GM13976 (cell line): ENCODE data around the gene PLCB1.

ENCODE experiments used
- DNase-seq: peaks from one replicate; pipeline ENCODE4 v3.0.0; 2012; ENCODE audit warnings: low spot score
- in situ Hi-C: fragments of 300-500 bp; cut with MboI; formaldehyde crosslinking; loops from one replicate; pipeline ENCODE4 v1.12.0; 2022; ENCODE audit warnings: low sequenced_read_pairs, mixed read lengths, inconsistent platforms; ENCODE audit not compliant: unreplicated experiment
- TF ChIP-seq, protein P1 (sequence below): IDR thresholded peaks from 2 replicates; pipeline ENCODE4 v1.5.1; 2012; ENCODE audit warnings: borderline replicate concordance, mild to moderate bottlenecking; ENCODE audit not compliant: insufficient read depth; ENCODE audit errors: extremely low read depth, missing control alignments, control extremely low read depth

PLCB1 gene

DNA sequence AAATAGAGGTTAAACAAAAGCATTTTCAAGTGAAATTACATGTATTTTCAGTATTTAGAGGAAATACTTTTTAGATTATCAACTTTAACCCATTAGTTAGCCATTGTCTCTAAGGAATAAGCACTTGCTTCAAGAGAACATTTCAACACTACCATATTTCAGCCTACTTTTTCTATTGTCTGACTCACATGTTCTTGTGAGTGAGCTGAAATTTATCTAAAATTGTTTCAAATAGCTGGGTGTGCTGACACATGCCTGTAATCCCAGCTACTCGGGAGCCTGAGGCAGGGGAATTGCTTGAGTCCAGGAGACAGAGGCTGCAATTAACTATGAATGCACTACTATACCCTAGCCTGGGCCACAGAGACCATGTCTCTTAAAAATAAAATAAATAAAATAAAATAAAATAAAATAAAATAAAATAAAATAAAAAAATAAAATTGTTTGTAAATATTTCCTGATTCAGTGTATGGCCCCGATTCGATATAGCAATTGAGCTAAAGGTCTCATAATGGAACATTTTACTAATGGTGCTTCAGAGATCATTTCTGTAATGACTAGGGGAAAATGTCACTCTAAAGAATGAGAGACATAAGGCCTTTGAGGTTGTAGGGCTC is 612.3 kb downstream of the PLCB1 start:
- no peak for DNase-seq
- in situ Hi-C loops, result no loop called here
- TF ChIP-seq, protein P1, sequence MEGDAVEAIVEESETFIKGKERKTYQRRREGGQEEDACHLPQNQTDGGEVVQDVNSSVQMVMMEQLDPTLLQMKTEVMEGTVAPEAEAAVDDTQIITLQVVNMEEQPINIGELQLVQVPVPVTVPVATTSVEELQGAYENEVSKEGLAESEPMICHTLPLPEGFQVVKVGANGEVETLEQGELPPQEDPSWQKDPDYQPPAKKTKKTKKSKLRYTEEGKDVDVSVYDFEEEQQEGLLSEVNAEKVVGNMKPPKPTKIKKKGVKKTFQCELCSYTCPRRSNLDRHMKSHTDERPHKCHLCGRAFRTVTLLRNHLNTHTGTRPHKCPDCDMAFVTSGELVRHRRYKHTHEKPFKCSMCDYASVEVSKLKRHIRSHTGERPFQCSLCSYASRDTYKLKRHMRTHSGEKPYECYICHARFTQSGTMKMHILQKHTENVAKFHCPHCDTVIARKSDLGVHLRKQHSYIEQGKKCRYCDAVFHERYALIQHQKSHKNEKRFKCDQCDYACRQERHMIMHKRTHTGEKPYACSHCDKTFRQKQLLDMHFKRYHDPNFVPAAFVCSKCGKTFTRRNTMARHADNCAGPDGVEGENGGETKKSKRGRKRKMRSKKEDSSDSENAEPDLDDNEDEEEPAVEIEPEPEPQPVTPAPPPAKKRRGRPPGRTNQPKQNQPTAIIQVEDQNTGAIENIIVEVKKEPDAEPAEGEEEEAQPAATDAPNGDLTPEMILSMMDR, result no peak

DNA sequence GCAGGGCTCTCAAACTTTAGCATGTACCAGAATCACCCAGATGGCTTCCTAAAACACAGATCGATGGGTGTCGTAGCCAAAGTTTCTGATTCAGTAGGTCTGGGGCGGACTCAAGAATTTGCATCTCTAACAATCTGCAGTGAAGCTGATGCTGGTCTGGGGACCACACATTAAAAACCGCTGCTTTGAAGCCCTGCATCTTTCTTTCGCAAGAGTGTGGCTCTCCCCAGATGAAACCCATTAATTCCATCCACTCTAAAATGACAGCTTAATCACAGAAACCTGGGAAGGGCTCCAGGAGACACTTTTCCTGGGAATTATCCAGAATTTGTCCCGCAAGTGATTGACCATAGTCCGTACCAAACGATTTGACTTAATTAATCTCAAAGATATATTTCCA is 617.0 kb downstream of the PLCB1 start:
- no peak for DNase-seq
- TF ChIP-seq, protein P1, result no peak
- in situ Hi-C loops, result no loop called here

DNA sequence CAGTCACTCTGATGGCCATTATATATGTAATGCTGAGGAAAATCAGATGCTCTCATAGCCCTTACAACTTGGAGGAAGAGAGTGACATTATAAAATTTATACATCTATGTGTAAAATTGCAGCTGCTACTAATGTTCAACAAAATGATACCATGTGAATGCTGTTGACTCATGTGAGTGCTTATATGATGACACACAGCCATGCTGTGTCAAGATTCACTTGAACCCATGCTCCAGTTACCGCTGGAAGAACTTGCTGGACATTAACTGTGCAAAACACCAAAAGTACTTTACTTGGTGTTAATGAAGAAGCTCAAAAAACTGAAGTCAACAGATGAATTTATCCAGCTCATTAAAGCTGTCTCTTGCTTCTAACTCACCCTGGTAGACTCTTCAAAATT is 617.9 kb downstream of the PLCB1 start:
- TF ChIP-seq, protein P1, result no peak
- in situ Hi-C loops, result no loop called here

DNA sequence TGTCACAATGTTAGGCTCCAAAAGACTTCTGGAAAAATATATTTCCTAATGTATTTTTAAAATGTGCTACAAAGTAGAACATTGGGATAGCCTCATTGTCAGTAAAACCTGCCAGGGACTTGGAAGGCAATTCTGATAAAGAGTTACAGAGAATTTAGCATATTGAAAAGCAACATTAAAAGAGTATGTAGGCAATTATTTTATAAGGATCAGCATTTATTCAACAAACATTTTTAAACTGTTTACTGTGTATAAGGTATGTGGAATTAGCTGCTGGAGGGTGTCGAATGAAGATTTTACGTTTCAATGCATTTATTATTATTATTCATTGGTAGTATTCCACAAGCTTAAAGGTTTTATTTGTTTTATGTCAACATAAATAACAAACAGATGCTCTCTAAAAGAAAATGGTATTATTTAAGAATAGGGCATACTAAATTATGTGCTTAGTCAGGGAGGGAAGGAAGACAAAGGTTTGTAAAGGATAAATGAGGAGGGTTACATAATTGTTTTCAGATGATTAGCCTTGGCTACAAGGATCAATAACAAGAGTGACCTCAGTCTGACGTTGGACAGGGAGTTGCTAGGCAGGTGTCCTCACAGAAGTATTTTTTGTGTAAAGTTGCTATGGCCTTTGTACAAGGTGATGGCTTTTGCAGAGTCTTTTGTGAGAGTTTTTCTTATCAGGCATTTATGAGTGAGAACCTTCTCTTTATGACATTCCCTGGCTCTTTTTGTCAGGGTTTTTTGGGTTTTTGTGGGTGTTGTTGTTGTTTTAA is 623.5 kb downstream of the PLCB1 start:
- in situ Hi-C loops, result no loop called here

More for the DNA sequence above, 617.9 kb downstream of the PLCB1 start:
- no peak for DNase-seq

DNA sequence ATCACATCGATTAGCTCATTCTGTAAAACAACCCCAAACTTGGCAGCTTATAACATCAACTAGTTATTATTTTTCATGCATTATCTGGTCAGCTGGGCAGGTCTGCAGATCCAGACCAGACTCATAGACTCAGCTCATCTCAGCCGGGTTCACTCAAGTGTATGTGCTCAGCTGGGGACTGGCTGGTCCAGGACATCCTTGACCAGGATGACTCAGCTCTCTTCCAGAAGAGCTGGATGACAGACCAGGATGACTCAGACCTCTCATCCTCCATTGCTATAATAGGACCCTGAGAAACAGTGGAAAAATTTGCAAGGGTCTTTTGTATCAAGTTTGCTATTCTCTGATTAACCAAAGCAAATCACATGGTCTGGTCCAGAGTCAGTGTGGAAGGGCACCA is 624.3 kb downstream of the PLCB1 start:
- TF ChIP-seq, protein P1, result no peak
- no peak for DNase-seq
- in situ Hi-C loops, result no loop called here

More for the DNA sequence above, 623.5 kb downstream of the PLCB1 start:
- TF ChIP-seq, protein P1, result no peak
- DNase-seq, result no peak

DNA sequence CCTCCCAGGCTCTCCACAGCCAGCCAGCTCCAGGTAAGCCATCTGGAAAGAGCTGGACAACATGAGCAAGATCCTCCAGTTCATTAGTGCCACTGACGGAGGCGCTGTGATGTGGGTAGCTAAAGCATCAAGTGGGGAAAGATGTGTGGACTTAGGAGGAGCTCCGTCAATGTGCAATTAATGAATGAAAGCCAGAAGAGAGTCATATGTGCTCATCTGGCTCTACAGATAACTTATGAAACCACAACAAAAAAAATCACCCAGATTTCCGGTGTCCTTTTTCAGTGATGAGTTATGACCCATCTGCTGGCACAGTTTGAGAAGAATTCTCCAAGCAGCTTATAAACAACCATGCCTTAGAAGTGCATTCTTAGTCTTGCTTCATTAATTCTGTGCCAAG is 625.1 kb downstream of the PLCB1 start:
- no peak for DNase-seq
- in situ Hi-C loops, result no loop called here
- TF ChIP-seq, protein P1, result no peak
